Colonic mucosa (tissue), 4 donors: ENCODE measurements around the gene MCU. TPM values are rescaled to one million over a fixed set of nuclear protein-coding genes. Genes with fewer than 3 reads are reported as not detected.

ENCODE experiments used
- DNase-seq: peaks from one replicate; pipeline ENCODE4 v3.0.0-alpha.2; 2020
- H3K27ac ChIP-seq: fragments of 200-600 bp; one replicate; pipeline ENCODE4 v1.8.0; 2021
- H3K27me3 ChIP-seq: fragments of 200-600 bp; one replicate; pipeline ENCODE4 v1.8.0; 2021
- H3K36me3 ChIP-seq: fragments of 200-600 bp; one replicate; pipeline ENCODE4 v1.8.0; 2021
- H3K4me1 ChIP-seq: fragments of 200-600 bp; one replicate; pipeline ENCODE4 v1.8.0; 2021; ENCODE audit warnings: mild to moderate bottlenecking
- H3K4me3 ChIP-seq: fragments of 200-600 bp; one replicate; pipeline ENCODE4 v1.8.0; 2021
- H3K9ac ChIP-seq, 2 donors: one replicate each; pipeline ENCODE4 v1.7.0; 2013; ENCODE audit warnings: control low read depth in 2 of 2, low read depth in 2 of 2, low read length in 2 of 2
- H3K9me3 ChIP-seq: fragments of 200-600 bp; one replicate; pipeline ENCODE4 v1.8.0; 2021
- CTCF ChIP-seq: fragments of 200-600 bp; IDR thresholded peaks from one replicate; pipeline ENCODE4 v1.8.0; 2022; ENCODE audit warnings: antibody characterized with exemption, mild to moderate bottlenecking
- intact Hi-C: fragments of 100-400 bp; cut with DNase I; formaldehyde crosslinking; loops from one replicate; pipeline ENCODE4 v1.14.1; 2022
- total RNA-seq, 2 donors: library from RNA; stranded (reverse); fragmentation: NEBNext Ultra II Directional in 1 of 2; extraction: Animal tissue kit (Norgen Biotek cat#: 25700) in 1 of 2; gene quantifications; one replicate each; pipeline ENCODE4 v1.2.1, GENCODE V29; 2021
- donor health status: healthy.
- donor health status: DM: no; HTN: no; CAD: no.
- donor health status: DM: no; HTN: no; CAD: no.

The MCU gene
- total RNA-seq, 2 donors from 2014 or later = 88.7 to 109 TPM

- Histone ChIP-seq H3K27me3 (no peaks in the 10 kb centered on the region), H3K4me3 (no peak overlapping the region), H3K36me3 (no peaks in the 10 kb centered on the region), H3K9me3 (no peaks in the 10 kb centered on the region), H3K27ac (no peak overlapping the region), H3K9ac (no peak overlapping the region), H3K4me1 (no peaks in the 10 kb centered on the region)
- DNase-seq = no peak
- intact Hi-C loops = no loop called here
- TF ChIP-seq CTCF = no peak
Observed at GRCh38 chr10:72731916-72732419, 40.0 kb downstream of the MCU start.

- Histone ChIP-seq H3K36me3 (no peaks in the 10 kb centered on the region), H3K9ac (no peak overlapping the region), H3K27ac (no peak overlapping the region), H3K27me3 (no peaks in the 10 kb centered on the region), H3K4me1 (no peaks in the 10 kb centered on the region), H3K9me3 (no peaks in the 10 kb centered on the region), H3K4me3 (no peak overlapping the region)
- no peak for TF ChIP-seq CTCF
- no peak for DNase-seq
- intact Hi-C loops = no loop called here
Observed at GRCh38 chr10:72732521-72732920, 40.6 kb downstream of the MCU start.

GRCh38 chr10:72733989-72734388, 42.0 kb downstream of the MCU start:
- no peak for TF ChIP-seq CTCF
- no peak overlapping the region for H3K4me3 ChIP-seq
- H3K9me3 ChIP-seq = no peaks in the 10 kb centered on the region
- H3K36me3 ChIP-seq = no peaks in the 10 kb centered on the region
- H3K27ac ChIP-seq = no peak overlapping the region
- no peak for DNase-seq
- H3K9ac ChIP-seq = no peak overlapping the region
- no peaks in the 10 kb centered on the region for H3K27me3 ChIP-seq
- H3K4me1 ChIP-seq = no peaks in the 10 kb centered on the region
- intact Hi-C loops = no loop called here

GRCh38 chr10:72735288-72735936, 43.5 kb downstream of the MCU start:
- Histone ChIP-seq H3K9ac (no peak overlapping the region), H3K27me3 (no peaks in the 10 kb centered on the region), H3K27ac (no peak overlapping the region), H3K9me3 (no peaks in the 10 kb centered on the region), H3K36me3 (no peaks in the 10 kb centered on the region), H3K4me3 (no peak overlapping the region), H3K4me1 (no peaks in the 10 kb centered on the region)
- no peak for DNase-seq
- TF ChIP-seq CTCF = no peak
- intact Hi-C loops = no loop called here

GRCh38 chr10:72736176-72736827, 44.4 kb downstream of the MCU start:
- no peaks in the 10 kb centered on the region for H3K4me1 ChIP-seq
- H3K4me3 ChIP-seq = no peak overlapping the region
- no peak for TF ChIP-seq CTCF
- peak overlapping the region in 1 of 2 donors; percentile 9 for H3K9ac ChIP-seq
- intact Hi-C loops = no loop called here
- DNase-seq = no peak
- H3K36me3 ChIP-seq = no peaks in the 10 kb centered on the region
- H3K27me3 ChIP-seq = no peaks in the 10 kb centered on the region
- no peaks in the 10 kb centered on the region for H3K9me3 ChIP-seq
- H3K27ac ChIP-seq = no peak overlapping the region
